Measurements from ENCODE around the gene C1QTNF2.
"Not testable (repeated sequence)": the region's sequence is repeated elsewhere in the genome, so short reads cannot be mapped to it uniquely, and the experiment has no call there.

C1QTNF2 gene

GRCh38 chr5:160334716-160335115 lies 35.7 kb downstream of the C1QTNF2 start:
- H3K4ac ChIP-seq (ENCODE audit: low read depth, low read length); H3K4me2 ChIP-seq (ENCODE audit: low read length); H3K18ac ChIP-seq (ENCODE audit: low read length); H3K79me2 ChIP-seq (ENCODE audit: control insufficient read depth, insufficient read depth, low read length, poor library complexity); H3K27me3 ChIP-seq (ENCODE audit: insufficient read depth, low read length); H4K91ac ChIP-seq (ENCODE audit: low read depth, low read length); H4K12ac ChIP-seq (ENCODE audit: low read depth, low read length); H2BK5ac ChIP-seq (ENCODE audit: low read depth, low read length, poor library complexity); DNase-seq; H2BK120ac ChIP-seq (ENCODE audit: insufficient read depth, low read length, poor library complexity); H3K9ac ChIP-seq (ENCODE audit: low read length); H3K9me3 ChIP-seq (ENCODE audit: insufficient read depth, low read depth, low read length); H2AFZ ChIP-seq (ENCODE audit: insufficient read depth, low read length, poor library complexity); H3K27ac ChIP-seq (ENCODE audit: low read depth, low read length); H2BK12ac ChIP-seq (ENCODE audit: low read length); H3K36me3 ChIP-seq (ENCODE audit: control insufficient read depth in 1 of 2, insufficient read depth in 2 of 2, low read length in 2 of 2); H3K4me3 ChIP-seq (ENCODE audit: low read depth, low read length); H4K8ac ChIP-seq (ENCODE audit: low read depth, low read length); H3K14ac ChIP-seq (ENCODE audit: low read length); H3K79me1 ChIP-seq (ENCODE audit: low read length); H2AK5ac ChIP-seq (ENCODE audit: low read length); H3K23ac ChIP-seq (ENCODE audit: low read length); H3K4me1 ChIP-seq (ENCODE audit: control insufficient read depth in 1 of 2, insufficient read depth in 2 of 2, low read length in 2 of 2): not testable (repeated sequence)
- no CpG with 5 or more reads among the region's 3 CpGs for WGBS (ENCODE audit: extremely low coverage, insufficient coverage, insufficient read length)

- H3K79me2 ChIP-seq (ENCODE audit: control insufficient read depth, insufficient read depth, low read length, poor library complexity), result no peaks in the 10 kb centered on the region
- H2AK5ac ChIP-seq (ENCODE audit: low read length), result no peak overlapping the region
- no peak overlapping the region for H2AFZ ChIP-seq (ENCODE audit: insufficient read depth, low read length, poor library complexity)
- H3K9ac ChIP-seq (ENCODE audit: low read length), result no peak overlapping the region
- H3K4me2 ChIP-seq (ENCODE audit: low read length), result no peak overlapping the region
- H3K27me3 ChIP-seq (ENCODE audit: insufficient read depth, low read length), result no peaks in the 10 kb centered on the region
- no peaks in the 10 kb centered on the region for H3K4me1 ChIP-seq (ENCODE audit: control insufficient read depth in 1 of 2, insufficient read depth in 2 of 2, low read length in 2 of 2)
- H3K27ac ChIP-seq (ENCODE audit: low read depth, low read length), result no peak overlapping the region
- H4K8ac ChIP-seq (ENCODE audit: low read depth, low read length), result no peak overlapping the region
- no peak overlapping the region for H3K4me3 ChIP-seq (ENCODE audit: low read depth, low read length)
- H3K23ac ChIP-seq (ENCODE audit: low read length), result no peak overlapping the region
- H3K14ac ChIP-seq (ENCODE audit: low read length), result no peak overlapping the region
- WGBS (ENCODE audit: extremely low coverage, insufficient coverage, insufficient read length), result no CpG with 5 or more reads among the region's 3 CpGs
- no peaks in the 10 kb centered on the region for H3K36me3 ChIP-seq (ENCODE audit: control insufficient read depth in 1 of 2, insufficient read depth in 2 of 2, low read length in 2 of 2)
- no peak overlapping the region for H2BK120ac ChIP-seq (ENCODE audit: insufficient read depth, low read length, poor library complexity)
- DNase-seq, result peak; percentile 30 to 78
- H2BK12ac ChIP-seq (ENCODE audit: low read length), result no peak overlapping the region
- H3K9me3 ChIP-seq (ENCODE audit: insufficient read depth, low read depth, low read length), result no peaks in the 10 kb centered on the region
- no peaks in the 10 kb centered on the region for H3K79me1 ChIP-seq (ENCODE audit: low read length)
- H3K18ac ChIP-seq (ENCODE audit: low read length), result no peak overlapping the region
- no peak overlapping the region for H4K91ac ChIP-seq (ENCODE audit: low read depth, low read length)
- H4K12ac ChIP-seq (ENCODE audit: low read depth, low read length), result no peak overlapping the region
- no peak overlapping the region for H2BK5ac ChIP-seq (ENCODE audit: low read depth, low read length, poor library complexity)
- H3K4ac ChIP-seq (ENCODE audit: low read depth, low read length), result no peak overlapping the region
Observed at GRCh38 chr5:160333721-160334120, 36.7 kb downstream of the C1QTNF2 start.

DNA sequence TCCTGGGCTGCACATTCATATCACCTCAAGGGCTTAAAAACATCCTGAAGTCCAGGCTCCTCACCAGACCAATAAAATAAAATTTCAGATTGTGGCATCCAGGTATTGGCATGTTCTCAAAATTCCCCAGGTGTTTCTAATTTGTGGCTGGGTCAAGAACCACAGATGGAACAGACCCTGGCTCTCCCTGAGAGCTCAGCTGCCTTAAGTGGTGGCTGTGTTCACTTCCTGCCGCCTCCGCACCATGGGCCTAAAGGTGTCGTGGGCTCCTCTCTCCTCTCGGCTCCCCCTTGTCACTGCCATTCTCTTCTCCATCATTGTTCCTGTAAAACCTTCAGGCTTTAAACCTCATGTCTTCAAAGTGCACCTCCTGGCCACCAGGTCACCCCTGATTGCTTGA lies 40.2 kb downstream of the C1QTNF2 start:
- no CpG with 5 or more reads among the region's 4 CpGs for WGBS (ENCODE audit: extremely low coverage, insufficient coverage, insufficient read length)

DNA sequence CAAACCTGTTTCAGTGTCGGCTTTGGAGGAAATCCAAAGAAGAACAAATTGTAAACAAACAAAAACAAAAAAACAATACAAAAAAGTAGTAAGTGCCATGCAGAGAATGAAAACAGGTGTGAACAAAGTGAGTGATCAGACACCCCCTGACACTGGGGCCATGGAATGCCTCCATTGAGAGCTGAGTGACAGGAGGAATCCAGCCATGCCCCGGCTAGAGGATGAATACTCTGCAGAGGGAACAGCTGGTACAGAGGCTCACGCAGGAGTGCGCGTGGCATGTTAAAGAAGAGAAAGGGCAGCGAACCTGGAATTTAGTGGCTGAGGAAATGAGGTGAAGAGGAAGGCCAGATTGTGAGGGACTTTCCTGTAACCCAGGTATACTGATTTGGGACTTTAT lies 42.6 kb downstream of the C1QTNF2 start:
- Histone ChIP-seq H4K12ac (ENCODE audit: low read depth, low read length) (no peak overlapping the region), H3K4ac (ENCODE audit: low read depth, low read length) (no peak overlapping the region), H3K14ac (ENCODE audit: low read length) (no peak overlapping the region), H3K9me3 (ENCODE audit: insufficient read depth, low read depth, low read length) (no peaks in the 10 kb centered on the region), H2BK120ac (ENCODE audit: insufficient read depth, low read length, poor library complexity) (no peak overlapping the region), H2AFZ (ENCODE audit: insufficient read depth, low read length, poor library complexity) (no peak overlapping the region), H3K23ac (ENCODE audit: low read length) (no peak overlapping the region), H2BK12ac (ENCODE audit: low read length) (no peak overlapping the region), H3K27me3 (ENCODE audit: insufficient read depth, low read length) (no peaks in the 10 kb centered on the region), H3K4me2 (ENCODE audit: low read length) (no peak overlapping the region), H3K79me2 (ENCODE audit: control insufficient read depth, insufficient read depth, low read length, poor library complexity) (no peaks in the 10 kb centered on the region), H4K8ac (ENCODE audit: low read depth, low read length) (no peak overlapping the region), H3K4me1 (ENCODE audit: control insufficient read depth in 1 of 2, insufficient read depth in 2 of 2, low read length in 2 of 2) (peaks cover 0 to 9% of the 10 kb centered on the region in 2 experiments), H3K79me1 (ENCODE audit: low read length) (peaks cover 3% of the 10 kb centered on the region), H3K27ac (ENCODE audit: low read depth, low read length) (no peak overlapping the region), H4K91ac (ENCODE audit: low read depth, low read length) (no peak overlapping the region), H3K9ac (ENCODE audit: low read length) (no peak overlapping the region), H2BK5ac (ENCODE audit: low read depth, low read length, poor library complexity) (no peak overlapping the region), H3K36me3 (ENCODE audit: control insufficient read depth in 1 of 2, insufficient read depth in 2 of 2, low read length in 2 of 2) (no peaks in the 10 kb centered on the region), H3K18ac (ENCODE audit: low read length) (no peak overlapping the region), H2AK5ac (ENCODE audit: low read length) (no peak overlapping the region), H3K4me3 (ENCODE audit: low read depth, low read length) (no peak overlapping the region)
- WGBS (ENCODE audit: extremely low coverage, insufficient coverage, insufficient read length), result no CpG with 5 or more reads among the region's 6 CpGs
- no peak for DNase-seq

More for the DNA sequence above, 40.2 kb downstream of the C1QTNF2 start:
- no peak for DNase-seq
- Histone ChIP-seq H3K4ac (ENCODE audit: low read depth, low read length) (no peak overlapping the region), H3K36me3 (ENCODE audit: control insufficient read depth in 1 of 2, insufficient read depth in 2 of 2, low read length in 2 of 2) (no peaks in the 10 kb centered on the region), H4K91ac (ENCODE audit: low read depth, low read length) (no peak overlapping the region), H3K9me3 (ENCODE audit: insufficient read depth, low read depth, low read length) (no peaks in the 10 kb centered on the region), H3K79me2 (ENCODE audit: control insufficient read depth, insufficient read depth, low read length, poor library complexity) (no peaks in the 10 kb centered on the region), H3K79me1 (ENCODE audit: low read length) (peaks cover 3% of the 10 kb centered on the region), H2AFZ (ENCODE audit: insufficient read depth, low read length, poor library complexity) (no peak overlapping the region), H3K4me1 (ENCODE audit: control insufficient read depth in 1 of 2, insufficient read depth in 2 of 2, low read length in 2 of 2) (peaks cover 0 to 9% of the 10 kb centered on the region in 2 experiments), H3K27ac (ENCODE audit: low read depth, low read length) (no peak overlapping the region), H3K27me3 (ENCODE audit: insufficient read depth, low read length) (no peaks in the 10 kb centered on the region), H3K9ac (ENCODE audit: low read length) (no peak overlapping the region), H3K18ac (ENCODE audit: low read length) (no peak overlapping the region), H3K4me2 (ENCODE audit: low read length) (no peak overlapping the region), H2BK12ac (ENCODE audit: low read length) (no peak overlapping the region), H3K14ac (ENCODE audit: low read length) (no peak overlapping the region), H4K8ac (ENCODE audit: low read depth, low read length) (no peak overlapping the region), H2BK5ac (ENCODE audit: low read depth, low read length, poor library complexity) (no peak overlapping the region), H3K23ac (ENCODE audit: low read length) (no peak overlapping the region), H3K4me3 (ENCODE audit: low read depth, low read length) (no peak overlapping the region), H2AK5ac (ENCODE audit: low read length) (no peak overlapping the region), H4K12ac (ENCODE audit: low read depth, low read length) (no peak overlapping the region), H2BK120ac (ENCODE audit: insufficient read depth, low read length, poor library complexity) (no peak overlapping the region)
